Right lung (tissue), 5 donors: Measurements from ENCODE around the gene FLNB. TPM values are rescaled to one million over a fixed set of nuclear protein-coding genes. Genes with fewer than 3 reads are reported as not detected.
"Not testable (repeated sequence)": the region's sequence is repeated elsewhere in the genome, so short reads cannot be mapped to it uniquely, and the experiment has no call there.

Source experiments
- DNase-seq, 2 donors: peaks; one replicate each; pipeline ENCODE4 v3.0.0-alpha.2; 2013
- polyA plus RNA-seq, 5 donors: library from polyadenylated mRNA; unstranded; fragments of 120-200 nt; gene quantifications; one replicate each; pipeline versions ENCODE4 v1.2.1 to v1.2.3, GENCODE V29; 2013; ENCODE audit warnings: inconsistent platforms in 1 of 5, low replicate concordance in 1 of 5; ENCODE audit not compliant: insufficient read length in 5 of 5, insufficient read depth in 1 of 5

The FLNB gene
- polyA plus RNA-seq, 5 donors: 80.3 to 103 (median 83.0) TPM

- DNase-seq: no peak
These were observed 24.0 kb downstream of the FLNB start for GRCh38 chr3:58032186-58032585.

GRCh38 chr3:58034738-58035523 is 26.7 kb downstream of the FLNB start:
- no peak for DNase-seq

- DNase-seq: no peak
These were observed 27.5 kb downstream of the FLNB start for GRCh38 chr3:58035524-58036255.

- no peak for DNase-seq
These were observed 28.2 kb downstream of the FLNB start for GRCh38 chr3:58036293-58037032.

GRCh38 chr3:58037141-58037910 is 29.1 kb downstream of the FLNB start:
- DNase-seq: no peak

GRCh38 chr3:58038675-58039292 is 30.6 kb downstream of the FLNB start:
- DNase-seq: no peak

GRCh38 chr3:58039601-58040000 is 31.4 kb downstream of the FLNB start:
- no peak for DNase-seq

GRCh38 chr3:58041182-58041825 is 33.1 kb downstream of the FLNB start:
- DNase-seq: no peak

GRCh38 chr3:58041826-58042324 is 33.7 kb downstream of the FLNB start:
- DNase-seq: no peak

GRCh38 chr3:58042947-58043707 is 34.9 kb downstream of the FLNB start:
- no peak for DNase-seq

- no peak for DNase-seq
These were observed 35.7 kb downstream of the FLNB start for GRCh38 chr3:58043933-58044332.

GRCh38 chr3:58044691-58045483 is 36.7 kb downstream of the FLNB start:
- no peak for DNase-seq

- no peak for DNase-seq
These were observed 39.6 kb downstream of the FLNB start for GRCh38 chr3:58047826-58048225.

GRCh38 chr3:58048301-58048700 is 40.1 kb downstream of the FLNB start:
- DNase-seq: no peak

GRCh38 chr3:58049143-58049785 is 41.0 kb downstream of the FLNB start:
- DNase-seq: no peak

- DNase-seq: no peak
These were observed 43.0 kb downstream of the FLNB start for GRCh38 chr3:58051196-58051595.

GRCh38 chr3:58051658-58052261 is 43.5 kb downstream of the FLNB start:
- not testable (repeated sequence) for DNase-seq
